Activated naive CD8-positive, alpha-beta T cell treated with anti-CD3 and anti-CD28 coated beads, Interleukin-2, amount 50 U/mL, for 24 hours (primary cell): ENCODE measurements around the gene ZNF682.

ENCODE experiments used
- ATAC-seq: fragments of 150-1000 bp; cut with Tn5 transposase; one replicate; pipeline ENCODE4 v1.10.0; 2021
- DNase-seq: peaks from one replicate; pipeline ENCODE4 v3.0.0; 2021
- H3K27ac Mint-ChIP-seq: one replicate; pipeline ENCODE4 v1.8.0; 2021; ENCODE audit warnings: mild to moderate bottlenecking, mixed read lengths
- H3K27me3 Mint-ChIP-seq: one replicate; pipeline ENCODE4 v1.8.0; 2021; ENCODE audit warnings: mixed read lengths
- H3K36me3 Mint-ChIP-seq: one replicate; pipeline ENCODE4 v1.8.0; 2021; ENCODE audit warnings: low read depth, mixed read lengths
- H3K4me1 Mint-ChIP-seq: one replicate; pipeline ENCODE4 v1.8.0; 2021; ENCODE audit warnings: mixed read lengths
- H3K4me3 Mint-ChIP-seq: one replicate; pipeline ENCODE4 v1.8.0; 2021; ENCODE audit warnings: mild to moderate bottlenecking, moderate library complexity, mixed read lengths
- H3K9me3 Mint-ChIP-seq: one replicate; pipeline ENCODE4 v1.8.0; 2021; ENCODE audit warnings: mixed read lengths

Gene ZNF682

DNA sequence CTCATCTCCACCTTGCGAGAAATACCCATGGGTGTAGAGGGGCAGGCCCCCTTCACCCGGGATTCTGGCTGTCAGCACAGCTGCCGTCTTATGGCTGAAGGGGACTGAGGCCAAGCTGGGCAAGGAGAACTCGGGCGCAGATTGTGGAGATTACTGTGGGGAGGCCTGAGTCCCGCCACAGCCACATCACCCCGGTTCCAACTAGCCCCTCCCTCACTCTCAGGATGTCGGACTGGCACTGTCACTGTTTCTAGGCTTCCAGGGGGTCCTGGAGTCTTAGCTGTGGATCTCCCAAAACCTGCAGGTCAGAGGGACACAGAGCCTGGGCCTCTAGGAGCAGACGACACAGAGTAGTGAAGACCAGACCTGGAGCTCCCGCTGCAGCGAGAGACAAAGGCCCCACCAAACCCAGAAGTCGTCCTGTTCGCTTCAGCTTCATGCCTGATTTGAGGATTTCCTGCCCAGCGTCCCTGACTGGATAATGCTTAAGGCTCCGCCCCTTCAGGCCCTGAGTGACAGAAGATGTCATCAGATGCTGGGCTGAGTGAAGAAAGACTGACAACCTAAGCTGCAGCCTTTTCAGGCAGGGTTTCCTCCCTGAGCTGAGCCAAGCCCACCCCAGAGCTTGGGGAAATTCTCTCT is 82.8 kb downstream of the ZNF682 start:
- Mint-ChIP-seq H3K36me3 (no peaks in the 10 kb centered on the region), H3K4me3 (no peak overlapping the region), H3K27ac (no peak overlapping the region), H3K27me3 (no peaks in the 10 kb centered on the region), H3K9me3 (no peaks in the 10 kb centered on the region), H3K4me1 (peaks cover 5% of the 10 kb centered on the region)
- DNase-seq (no peak), ATAC-seq (no peak)

DNA sequence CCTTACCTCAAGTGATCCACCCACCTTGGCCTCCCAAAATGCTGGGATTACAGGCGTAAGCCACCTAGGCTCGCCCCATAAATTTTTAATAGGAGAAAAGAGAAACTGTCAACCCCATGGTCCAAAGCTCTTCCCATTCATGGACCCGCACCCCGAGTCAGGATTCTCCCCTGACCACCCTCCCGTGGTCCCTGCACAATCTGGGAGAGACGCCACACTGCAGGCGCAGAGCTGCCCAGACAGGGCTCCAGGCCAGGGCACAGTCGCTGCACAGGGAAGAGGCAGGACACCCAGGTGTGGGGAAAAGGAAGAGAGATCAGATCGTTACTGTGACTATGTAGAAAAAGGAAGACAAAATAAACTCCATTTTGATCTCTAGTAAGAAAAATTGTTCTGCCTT is 84.1 kb downstream of the ZNF682 start:
- ATAC-seq = no peak
- Mint-ChIP-seq H3K27me3 (no peaks in the 10 kb centered on the region), H3K36me3 (no peaks in the 10 kb centered on the region), H3K4me3 (no peak overlapping the region), H3K4me1 (peaks cover 5% of the 10 kb centered on the region), H3K9me3 (no peaks in the 10 kb centered on the region), H3K27ac (no peak overlapping the region)
- no peak for DNase-seq
